Measurements from ENCODE around the gene ABLIM3. TPM values are rescaled to one million over a fixed set of nuclear protein-coding genes. Genes with fewer than 3 reads are reported as not detected.
A peak's percentile ranks its signal among the peaks of the same experiment; 100 is the strongest.

Gene ABLIM3
- total and polyA plus RNA-seq, 2 experiments from 2014 or later: 0.19 to 2.2 TPM

- H3K4me1 ChIP-seq (ENCODE audit: insufficient read depth): peaks cover 17% of the 10 kb centered on the region
- Mint-ChIP-seq H3K27ac (no peak overlapping the region), H3K27me3 (ENCODE audit: insufficient read depth, low read depth, poor library complexity) (peaks cover 41% of the 10 kb centered on the region), H3K36me3 (ENCODE audit: low read depth) (no peaks in the 10 kb centered on the region; the same call in 2 of the 3 replicates), H3K4me3 (no peak overlapping the region), H3K9me3 (no peaks in the 10 kb centered on the region), H3K4me1 (peaks cover 33% of the 10 kb centered on the region)
- ATAC-seq (no peak), DNase-seq (ENCODE audit: low spot score) (peak; percentile 82)
- no peaks in the 10 kb centered on the region for H3K79me2 ChIP-seq (replicated peaks; ENCODE audit: insufficient read depth)
- TF ChIP-seq STAT1 (IDR thresholded peaks at IDR 0.05; ENCODE audit: unreplicated experiment) (no peak), EZH2 (IDR thresholded peaks at IDR 0.05; ENCODE audit: low read depth, unreplicated experiment) (no peak), ZNF462 (CRISPR knock-in tag; IDR thresholded peaks at IDR 0.05) (no peak), ZNF331 (CRISPR knock-in tag; IDR thresholded peaks at IDR 0.05; ENCODE audit: low read depth) (no peak), POLR2AphosphoS5 (IDR thresholded peaks at IDR 0.05; ENCODE audit: low read depth) (no peak), CTCF (conservative IDR thresholded peaks at IDR 0.05; ENCODE audit: low read depth in 2 of 2) (peak; percentile 75 to 82), CREB1 (CRISPR knock-in tag; IDR thresholded peaks at IDR 0.05; ENCODE audit: low read depth) (no peak)
- TF ChIP-seq, protein P1, sequence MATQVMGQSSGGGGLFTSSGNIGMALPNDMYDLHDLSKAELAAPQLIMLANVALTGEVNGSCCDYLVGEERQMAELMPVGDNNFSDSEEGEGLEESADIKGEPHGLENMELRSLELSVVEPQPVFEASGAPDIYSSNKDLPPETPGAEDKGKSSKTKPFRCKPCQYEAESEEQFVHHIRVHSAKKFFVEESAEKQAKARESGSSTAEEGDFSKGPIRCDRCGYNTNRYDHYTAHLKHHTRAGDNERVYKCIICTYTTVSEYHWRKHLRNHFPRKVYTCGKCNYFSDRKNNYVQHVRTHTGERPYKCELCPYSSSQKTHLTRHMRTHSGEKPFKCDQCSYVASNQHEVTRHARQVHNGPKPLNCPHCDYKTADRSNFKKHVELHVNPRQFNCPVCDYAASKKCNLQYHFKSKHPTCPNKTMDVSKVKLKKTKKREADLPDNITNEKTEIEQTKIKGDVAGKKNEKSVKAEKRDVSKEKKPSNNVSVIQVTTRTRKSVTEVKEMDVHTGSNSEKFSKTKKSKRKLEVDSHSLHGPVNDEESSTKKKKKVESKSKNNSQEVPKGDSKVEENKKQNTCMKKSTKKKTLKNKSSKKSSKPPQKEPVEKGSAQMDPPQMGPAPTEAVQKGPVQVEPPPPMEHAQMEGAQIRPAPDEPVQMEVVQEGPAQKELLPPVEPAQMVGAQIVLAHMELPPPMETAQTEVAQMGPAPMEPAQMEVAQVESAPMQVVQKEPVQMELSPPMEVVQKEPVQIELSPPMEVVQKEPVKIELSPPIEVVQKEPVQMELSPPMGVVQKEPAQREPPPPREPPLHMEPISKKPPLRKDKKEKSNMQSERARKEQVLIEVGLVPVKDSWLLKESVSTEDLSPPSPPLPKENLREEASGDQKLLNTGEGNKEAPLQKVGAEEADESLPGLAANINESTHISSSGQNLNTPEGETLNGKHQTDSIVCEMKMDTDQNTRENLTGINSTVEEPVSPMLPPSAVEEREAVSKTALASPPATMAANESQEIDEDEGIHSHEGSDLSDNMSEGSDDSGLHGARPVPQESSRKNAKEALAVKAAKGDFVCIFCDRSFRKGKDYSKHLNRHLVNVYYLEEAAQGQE (IDR thresholded peaks at IDR 0.05; ENCODE audit: unreplicated experiment): no peak
- no peak overlapping the region for H2AFZ ChIP-seq
- H3K9me2 ChIP-seq (ENCODE audit: insufficient read depth): no peaks in the 10 kb centered on the region
- no peak overlapping the region for H3K4me2 ChIP-seq
- no peak overlapping the region for H3K4me3 ChIP-seq
- H3K27ac ChIP-seq (ENCODE audit: low read depth): no peak overlapping the region
- no peaks in the 10 kb centered on the region for H3K36me3 ChIP-seq (ENCODE audit: insufficient read depth)
- peaks cover 44% of the 10 kb centered on the region for H3K27me3 ChIP-seq (ENCODE audit: insufficient read depth)
- H4K20me1 ChIP-seq (replicated peaks; ENCODE audit: insufficient read depth): no peaks in the 10 kb centered on the region
- H3F3A ChIP-seq (replicated peaks; ENCODE audit: low read depth): no peaks in the 10 kb centered on the region
These were observed 127.8 kb downstream of the ABLIM3 start for GRCh38 chr5:149268928-149269557.

Data from GM23338 (cell line).